NCI-H345 treated with DMSO at 0.1 percent for 48 hours (cell line): ENCODE data around the gene UBASH3B.

Source experiments
- DNase-seq: peaks from one replicate; lab custom pipeline; 2025; ENCODE audit not compliant: unreplicated experiment; lab: John Stamatoyannopoulos, UW

UBASH3B gene

DNA sequence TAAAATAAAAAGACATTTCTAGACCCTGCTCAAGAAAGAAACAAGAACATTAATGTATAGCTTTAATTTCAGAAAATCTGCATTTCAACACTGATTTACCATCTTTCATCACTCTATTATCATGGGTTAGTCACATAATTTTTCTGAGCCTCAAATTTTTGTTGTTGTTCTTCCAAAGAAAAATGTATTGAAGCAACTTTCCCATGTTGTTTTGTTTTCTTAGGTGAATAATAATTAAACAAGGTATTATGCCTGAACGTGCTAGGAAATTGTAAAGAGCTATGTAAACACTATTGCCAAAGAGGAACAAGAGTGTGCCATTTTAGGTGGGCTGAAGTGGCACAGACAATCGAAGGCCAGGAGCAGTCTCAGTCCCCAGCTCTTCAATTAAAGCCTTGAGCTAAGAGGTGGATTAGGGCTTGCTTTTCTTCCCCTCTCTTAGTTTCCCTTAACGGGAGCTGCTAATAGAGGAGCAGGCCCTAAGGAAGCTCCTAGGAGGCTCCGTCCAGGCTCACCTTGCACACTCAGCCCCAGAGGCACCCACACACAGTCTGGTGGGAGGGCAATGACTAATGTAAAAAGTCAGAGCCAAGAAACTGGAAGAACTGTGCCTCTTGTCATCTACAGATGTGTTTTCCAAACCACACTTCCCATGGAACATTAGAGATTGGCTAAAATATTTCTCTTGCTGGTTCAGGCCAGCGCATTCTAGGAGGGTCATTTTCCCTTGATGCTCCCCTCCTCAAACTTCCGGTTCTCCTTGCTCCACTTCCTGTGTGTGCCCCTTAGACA is 8.8 kb upstream of the UBASH3B start:
- DNase-seq: peak; percentile 47

GRCh38 chr11:122647736-122648275 is 7.7 kb upstream of the UBASH3B start:
- DNase-seq: no peak

DNA sequence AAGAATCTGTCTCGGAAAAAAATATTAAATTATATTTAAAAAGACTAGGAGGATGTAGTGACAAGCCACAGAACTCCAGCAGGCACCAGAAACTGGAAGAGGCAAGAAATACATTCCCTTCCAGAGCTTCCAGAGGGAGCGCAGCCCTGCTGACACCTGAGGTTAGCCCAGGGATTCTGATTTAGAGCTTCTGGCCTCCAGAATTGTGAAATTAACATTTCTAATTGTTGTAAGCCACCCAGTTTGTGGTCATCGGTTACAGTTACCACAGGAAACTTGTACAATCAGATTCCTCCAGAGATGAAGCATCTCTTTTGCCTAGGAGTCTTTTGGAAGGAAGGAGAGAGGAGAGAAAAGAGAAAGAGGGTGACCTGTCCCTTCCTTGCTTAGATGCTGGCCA is 6.4 kb upstream of the UBASH3B start:
- DNase-seq: no peak

- DNase-seq: no peak
Observed at GRCh38 chr11:122650619-122651018, 4.9 kb upstream of the UBASH3B start.

GRCh38 chr11:122652495-122652894 is 3.0 kb upstream of the UBASH3B start:
- no peak for DNase-seq

DNA sequence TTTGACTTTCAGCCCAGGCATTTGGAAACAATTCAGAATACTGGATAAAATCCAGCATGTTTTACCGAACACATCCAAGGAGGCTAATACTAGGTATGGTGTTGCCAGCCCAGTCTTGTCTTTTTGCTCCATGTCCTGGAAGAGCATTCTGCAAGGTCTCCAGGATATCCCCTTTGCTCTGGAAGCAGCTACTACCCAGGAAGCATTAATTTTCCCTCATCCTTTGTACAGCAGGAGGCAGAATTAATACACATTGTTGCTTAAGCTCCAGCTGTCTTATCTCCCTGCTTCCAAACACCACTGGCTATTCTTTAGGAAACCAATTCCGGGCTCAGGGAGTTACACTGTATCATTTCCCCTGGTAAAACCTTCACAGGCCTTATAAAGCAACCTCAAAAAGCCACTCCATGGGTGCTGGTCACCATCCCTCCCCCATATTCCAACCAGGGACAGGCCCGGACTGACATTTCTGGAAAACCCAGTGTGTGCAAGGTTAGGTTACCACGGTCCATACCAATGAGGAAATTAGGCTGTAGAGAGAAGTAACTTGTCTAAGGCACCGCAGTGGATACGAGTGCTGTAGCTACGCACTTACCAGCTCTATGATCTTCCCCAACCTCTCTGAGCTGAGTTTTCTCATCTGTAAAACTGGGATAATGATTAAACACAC is 1.5 kb upstream of the UBASH3B start:
- no peak for DNase-seq

DNA sequence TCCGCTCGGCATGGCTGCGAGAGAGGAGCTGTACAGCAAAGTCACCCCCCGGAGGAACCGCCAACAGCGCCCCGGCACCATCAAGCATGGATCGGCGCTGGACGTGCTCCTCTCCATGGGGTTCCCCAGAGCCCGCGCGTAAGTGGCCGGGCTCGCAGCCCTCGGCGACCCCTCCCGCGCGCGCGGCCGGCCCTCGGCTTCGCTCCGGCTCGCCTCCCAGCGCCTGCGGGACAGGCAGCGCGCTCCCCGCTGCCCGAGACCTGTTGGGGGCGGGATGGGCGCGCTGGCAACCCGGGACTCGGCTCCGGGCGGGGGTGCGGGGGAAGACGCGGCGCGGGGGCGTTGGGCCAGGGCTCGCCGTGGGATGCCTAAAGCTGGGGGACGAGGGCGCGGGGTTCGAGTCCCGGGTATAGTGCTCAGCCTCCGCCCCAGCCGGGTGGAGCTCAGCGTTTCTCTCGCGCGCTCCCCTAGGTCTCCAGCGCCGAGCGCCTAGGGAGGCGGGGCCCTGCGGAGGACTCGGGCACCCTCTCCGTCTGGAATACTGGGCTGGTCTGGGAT is 630 bp downstream of the UBASH3B start:
- DNase-seq: peak; percentile 28

DNA sequence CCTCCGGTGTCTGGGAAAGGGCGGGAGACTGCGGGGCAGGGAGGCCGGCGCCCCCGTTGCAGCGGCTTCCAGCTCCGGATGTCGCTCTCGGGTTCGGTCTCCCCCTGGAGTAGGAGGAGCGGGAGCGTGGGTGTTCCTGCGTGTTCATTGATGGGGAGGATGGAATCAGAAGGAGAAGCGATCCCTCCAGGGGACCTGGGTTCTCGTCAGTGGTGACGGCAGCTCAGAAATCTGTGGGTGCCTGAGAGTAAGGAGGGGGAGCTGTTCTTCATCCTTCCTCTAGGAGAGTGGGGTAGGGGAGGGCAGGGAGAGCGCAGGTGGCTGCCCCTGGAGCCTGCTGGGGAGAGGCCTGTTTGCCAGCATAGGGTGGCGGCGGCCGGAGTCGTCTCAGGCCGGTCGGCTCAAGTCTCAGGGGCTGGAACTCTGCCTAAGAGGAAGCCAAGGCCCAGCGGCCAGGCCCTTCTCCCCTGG is 1.1 kb downstream of the UBASH3B start:
- DNase-seq: no peak

DNA sequence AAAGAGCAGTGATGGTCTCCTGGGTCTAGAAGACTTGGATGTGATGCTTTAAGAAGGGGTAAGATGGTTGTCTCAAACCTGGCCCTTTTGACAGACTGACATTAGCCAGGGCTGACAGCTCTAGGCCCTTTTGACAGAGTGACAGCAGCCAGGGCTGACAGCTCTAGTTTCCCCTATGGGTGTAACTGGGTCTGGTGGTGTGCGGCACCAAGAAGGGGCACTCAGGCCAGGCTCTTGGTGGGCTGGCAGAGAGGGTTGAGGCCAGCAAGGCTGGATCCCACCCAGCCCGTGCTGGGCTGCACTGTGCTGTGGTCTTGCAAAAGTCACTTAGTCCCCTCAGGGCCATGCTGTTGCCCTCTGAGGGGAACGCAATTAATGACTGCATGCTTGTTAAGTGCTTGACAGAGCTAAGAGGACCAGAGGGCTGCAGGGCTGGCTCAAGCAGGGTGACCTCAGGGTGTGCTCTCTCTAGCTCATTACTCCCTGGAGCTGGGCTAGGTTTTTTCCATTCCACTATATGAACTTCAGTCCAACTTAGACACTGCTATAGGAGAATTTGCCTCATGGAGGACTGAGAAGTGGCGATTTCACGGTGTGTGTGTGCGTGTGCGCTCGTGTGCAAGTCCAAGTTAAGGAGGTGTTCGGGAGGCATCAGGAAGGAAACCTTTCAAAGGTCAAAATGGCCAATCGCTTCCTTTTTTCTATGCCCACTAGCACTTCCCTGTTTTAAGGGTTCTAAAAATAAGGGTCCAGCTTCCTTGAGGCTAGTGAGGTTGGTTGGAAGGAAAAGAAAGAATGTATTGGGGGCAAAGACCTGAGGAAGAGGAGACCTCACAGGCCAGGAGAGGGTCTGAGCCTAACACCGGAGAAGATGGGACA is 4.4 kb downstream of the UBASH3B start:
- no peak for DNase-seq

DNA sequence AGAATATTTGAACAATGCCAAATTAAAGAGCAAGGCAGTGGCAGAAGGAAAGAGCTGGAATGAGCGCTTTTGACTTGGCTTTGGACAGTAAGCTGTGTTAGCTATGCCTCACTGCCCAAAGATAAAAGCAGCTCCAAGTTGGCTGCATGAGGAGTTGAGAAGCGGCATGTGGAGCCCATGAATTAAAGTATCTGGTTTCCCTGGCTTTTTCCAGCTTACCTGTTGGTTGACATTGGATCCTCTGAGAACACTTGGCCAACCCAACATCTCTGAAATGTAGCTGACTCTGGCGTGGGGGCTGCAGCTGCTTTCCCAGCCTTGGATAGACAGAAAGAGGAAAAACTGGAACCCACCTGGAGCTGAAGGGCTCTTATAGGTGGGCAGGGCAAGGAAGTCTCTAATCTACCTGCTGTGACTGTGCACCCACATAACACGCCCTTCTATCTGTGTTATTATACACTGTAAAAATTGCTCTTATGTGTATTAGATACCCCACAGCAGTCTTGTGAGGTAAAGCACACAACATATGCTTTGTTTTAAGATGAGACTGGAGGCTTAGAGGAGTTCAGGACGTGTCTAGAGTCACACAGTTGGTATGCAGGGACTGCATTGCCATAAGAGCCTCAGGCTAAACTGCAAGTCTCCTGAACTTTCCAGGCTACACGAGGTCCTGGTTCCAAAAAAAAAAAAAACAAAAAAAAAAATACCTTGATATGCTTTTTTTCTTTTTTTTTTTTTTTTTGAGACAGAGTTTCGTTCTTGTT is 5.8 kb downstream of the UBASH3B start:
- peak; percentile 94 for DNase-seq

DNA sequence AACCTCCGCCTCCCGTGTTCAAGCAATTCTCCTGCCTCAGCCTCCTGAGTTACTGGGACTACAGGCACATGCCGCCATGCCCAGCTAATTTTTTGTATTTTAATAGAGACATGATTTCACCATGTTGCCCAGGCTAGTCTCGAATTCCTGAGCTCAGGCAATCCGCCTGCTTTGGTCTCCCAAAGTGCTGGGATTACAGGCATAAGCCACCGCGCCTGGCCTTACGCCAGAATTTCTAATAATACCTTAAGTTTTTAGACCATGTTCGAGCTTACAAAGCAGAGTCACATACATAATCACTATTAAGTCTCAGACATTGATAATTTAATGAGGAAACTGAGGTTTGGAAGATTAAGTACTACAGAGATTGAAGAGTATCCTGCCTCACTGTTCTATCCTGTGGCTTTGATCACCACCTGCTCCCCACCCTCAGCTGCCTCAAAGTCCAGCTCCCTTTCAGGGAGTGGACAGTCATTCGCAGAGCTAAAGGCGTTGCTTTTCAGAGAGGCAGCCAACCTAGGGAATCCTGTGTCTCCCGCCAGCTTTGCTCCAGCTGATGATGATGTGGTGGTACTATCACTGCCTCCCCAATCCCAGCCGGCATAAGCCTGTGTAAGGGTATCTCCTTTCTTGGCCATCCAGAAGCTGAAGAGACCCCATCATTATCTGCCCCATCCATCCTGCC is 7.7 kb downstream of the UBASH3B start:
- no peak for DNase-seq

DNA sequence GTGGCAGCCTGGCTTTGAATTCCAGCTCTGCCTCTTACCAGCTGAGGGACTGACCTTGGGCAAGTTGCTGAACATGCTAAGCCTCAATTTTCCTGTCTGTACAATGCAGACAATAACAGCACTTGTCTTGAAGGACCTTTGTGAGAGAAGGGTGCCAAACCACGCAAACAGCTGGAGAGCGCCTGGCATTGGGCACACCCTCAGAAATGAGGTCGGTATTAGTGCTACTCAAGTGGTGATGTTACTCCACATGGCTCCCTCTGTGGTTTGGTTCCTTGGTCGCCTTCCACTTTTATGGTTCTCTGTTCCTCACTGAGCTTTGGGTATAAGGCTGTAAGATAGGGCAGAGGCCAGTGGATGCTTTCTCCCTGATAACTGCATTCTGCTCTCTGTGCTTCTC is 8.2 kb downstream of the UBASH3B start:
- no peak for DNase-seq

DNA sequence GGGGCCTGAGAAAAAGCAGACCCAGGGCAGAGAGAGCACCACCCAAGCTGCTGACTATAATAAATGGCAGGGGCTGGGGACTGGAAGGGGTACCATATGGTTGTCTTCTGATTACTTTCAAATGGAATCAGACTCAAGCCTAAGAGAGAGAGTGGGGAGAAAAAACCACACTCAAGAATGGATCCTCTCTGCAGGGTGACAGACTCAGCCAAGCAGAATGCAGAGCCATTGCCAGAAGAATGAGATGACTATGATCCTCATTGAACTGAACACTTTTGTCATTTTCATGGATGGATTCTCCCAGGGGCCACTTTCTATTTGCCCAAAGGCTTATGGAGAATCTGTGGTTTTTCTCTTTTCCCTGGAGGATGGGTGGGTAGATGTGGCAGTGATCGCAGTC is 8.7 kb downstream of the UBASH3B start:
- DNase-seq: no peak

DNA sequence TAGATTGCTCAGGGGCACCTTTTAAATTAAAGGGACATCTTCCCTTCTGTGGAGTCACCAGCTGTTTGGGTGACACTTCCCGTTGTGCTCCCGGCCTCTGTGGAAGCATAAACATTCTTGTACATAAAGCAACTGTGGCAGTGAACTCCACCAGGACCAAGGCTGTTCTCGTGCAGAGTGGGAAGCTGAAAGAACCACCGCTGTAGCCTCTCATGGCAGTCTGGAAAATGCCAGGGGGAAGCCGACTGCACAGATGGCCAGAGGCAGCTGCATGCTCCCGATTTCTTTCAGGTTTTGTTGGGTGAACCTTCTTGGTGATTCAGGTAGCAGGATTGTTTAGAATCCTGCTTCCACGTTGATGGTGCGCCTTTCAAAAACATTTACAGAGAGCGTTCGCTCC is 10.3 kb downstream of the UBASH3B start:
- no peak for DNase-seq

- DNase-seq: no peak
Observed at GRCh38 chr11:122666743-122667142, 11.2 kb downstream of the UBASH3B start.

DNA sequence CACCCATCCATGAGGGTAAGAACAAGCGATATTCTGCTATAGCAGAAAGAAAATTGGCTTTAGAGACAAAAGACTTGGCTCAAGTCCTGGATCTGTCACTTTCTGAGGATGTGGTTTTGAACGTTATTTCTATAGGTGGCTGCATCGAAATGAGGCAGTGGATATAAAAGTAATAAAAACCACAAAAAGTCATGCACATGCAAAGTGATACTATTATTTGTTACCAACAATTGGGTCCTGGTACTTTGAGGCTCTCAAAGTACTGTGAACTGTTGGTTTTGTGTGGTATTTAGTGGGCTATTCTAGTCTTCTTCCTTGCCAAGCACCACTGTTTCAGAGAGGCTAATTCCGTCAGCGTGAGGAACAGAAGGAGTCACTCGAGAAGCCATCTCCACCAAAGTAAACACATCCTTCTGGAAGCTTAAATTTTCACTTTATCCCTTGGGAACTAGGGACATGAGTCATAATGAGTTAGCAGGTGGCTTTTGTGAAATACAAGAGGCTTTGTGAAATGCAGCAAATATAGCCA is 13.1 kb downstream of the UBASH3B start:
- DNase-seq: peak; percentile 77

GRCh38 chr11:122670131-122670530 is 14.6 kb downstream of the UBASH3B start:
- DNase-seq: no peak

DNA sequence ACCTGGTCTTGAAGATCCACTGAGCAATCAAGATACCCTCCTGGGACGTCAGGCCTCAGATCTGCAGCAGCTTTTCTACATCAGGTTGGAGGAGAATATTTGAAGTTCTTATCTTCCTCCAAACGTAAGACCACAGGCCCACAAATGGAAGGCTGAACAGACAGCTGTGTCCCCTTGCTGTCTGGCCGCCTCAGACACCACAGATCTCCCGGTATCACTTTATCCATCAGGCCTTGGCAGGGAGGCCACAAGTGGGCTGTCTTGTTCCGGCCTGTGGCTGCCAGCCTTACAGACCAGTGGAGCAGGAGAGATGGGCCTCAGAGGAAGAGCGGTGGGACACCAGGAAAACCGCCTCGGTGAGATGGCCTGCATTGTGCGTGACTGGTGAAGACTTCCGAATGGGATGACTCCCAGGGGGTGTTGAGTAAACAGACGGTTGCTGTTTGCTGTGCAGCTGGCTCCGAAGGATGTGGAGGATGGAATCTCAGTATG is 15.9 kb downstream of the UBASH3B start:
- peak; percentile 45 for DNase-seq

- DNase-seq: no peak
Observed at GRCh38 chr11:122672892-122673291, 17.4 kb downstream of the UBASH3B start.
